Measurements from ENCODE around the gene MYO3B.

DNA sequence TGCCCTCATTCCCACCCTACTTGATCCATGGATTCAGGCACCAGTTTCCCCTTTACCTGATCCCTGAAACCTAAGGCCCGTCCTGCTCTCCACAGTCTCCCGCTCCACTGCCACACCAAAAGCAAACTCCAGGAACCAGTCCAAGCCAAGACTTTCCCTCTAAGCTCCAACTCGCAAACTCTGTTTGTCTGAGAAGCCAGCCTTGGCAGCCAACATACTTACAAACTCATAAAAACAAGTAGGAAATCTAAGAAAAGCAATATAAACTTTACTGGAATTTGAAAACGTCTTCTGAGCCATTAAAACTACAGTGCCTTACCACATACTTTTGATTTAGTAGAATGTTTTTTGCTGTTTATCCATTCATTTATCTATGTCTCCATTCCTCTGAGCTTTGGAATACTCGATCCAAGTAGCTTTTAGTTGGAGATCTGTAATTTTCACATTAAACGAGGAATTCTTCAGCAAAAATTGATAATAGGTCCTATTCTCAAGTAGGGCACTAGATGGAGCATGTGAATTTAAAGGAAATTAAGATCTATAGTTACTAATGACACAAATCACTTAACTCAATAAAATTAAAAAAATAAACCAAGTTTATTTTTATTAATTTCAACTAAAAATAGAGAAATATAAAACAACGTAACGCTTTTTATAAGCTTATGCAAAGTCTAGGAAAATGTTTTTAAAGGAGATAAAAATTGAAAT, 199.7 kb downstream of the MYO3B start:
- TF ChIP-seq POLR2AphosphoS5 (IDR thresholded peaks at IDR 0.05; ENCODE audit: borderline replicate concordance, low read depth, low read length) (no peak), EZH2 (IDR thresholded peaks at IDR 0.05) (no peak), FOXP2 (optimal IDR thresholded peaks at IDR 0.05; ENCODE audit: control extremely low read depth, extremely low read length, insufficient read depth) (no peak)
